GM12874 (cell line): ENCODE data around the gene C2orf92.

ENCODE experiments used
- TF ChIP-seq, protein P1 (sequence below): IDR thresholded peaks from 2 replicates; pipeline ENCODE4 v1.5.1; 2011; ENCODE audit warnings: low read depth, mild to moderate bottlenecking, control low read depth, low read length, moderate library complexity; ENCODE audit not compliant: insufficient read depth

The C2orf92 gene

GRCh38 chr2:97669448-97669847 is at the start of gene C2orf92:
Gene C2orf92, plus strand, starts transcription at chr2:97669713. Its CDS starts 76 bp downstream, at chr2:97669789.
- TF ChIP-seq, protein P1, sequence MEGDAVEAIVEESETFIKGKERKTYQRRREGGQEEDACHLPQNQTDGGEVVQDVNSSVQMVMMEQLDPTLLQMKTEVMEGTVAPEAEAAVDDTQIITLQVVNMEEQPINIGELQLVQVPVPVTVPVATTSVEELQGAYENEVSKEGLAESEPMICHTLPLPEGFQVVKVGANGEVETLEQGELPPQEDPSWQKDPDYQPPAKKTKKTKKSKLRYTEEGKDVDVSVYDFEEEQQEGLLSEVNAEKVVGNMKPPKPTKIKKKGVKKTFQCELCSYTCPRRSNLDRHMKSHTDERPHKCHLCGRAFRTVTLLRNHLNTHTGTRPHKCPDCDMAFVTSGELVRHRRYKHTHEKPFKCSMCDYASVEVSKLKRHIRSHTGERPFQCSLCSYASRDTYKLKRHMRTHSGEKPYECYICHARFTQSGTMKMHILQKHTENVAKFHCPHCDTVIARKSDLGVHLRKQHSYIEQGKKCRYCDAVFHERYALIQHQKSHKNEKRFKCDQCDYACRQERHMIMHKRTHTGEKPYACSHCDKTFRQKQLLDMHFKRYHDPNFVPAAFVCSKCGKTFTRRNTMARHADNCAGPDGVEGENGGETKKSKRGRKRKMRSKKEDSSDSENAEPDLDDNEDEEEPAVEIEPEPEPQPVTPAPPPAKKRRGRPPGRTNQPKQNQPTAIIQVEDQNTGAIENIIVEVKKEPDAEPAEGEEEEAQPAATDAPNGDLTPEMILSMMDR = no peak

DNA sequence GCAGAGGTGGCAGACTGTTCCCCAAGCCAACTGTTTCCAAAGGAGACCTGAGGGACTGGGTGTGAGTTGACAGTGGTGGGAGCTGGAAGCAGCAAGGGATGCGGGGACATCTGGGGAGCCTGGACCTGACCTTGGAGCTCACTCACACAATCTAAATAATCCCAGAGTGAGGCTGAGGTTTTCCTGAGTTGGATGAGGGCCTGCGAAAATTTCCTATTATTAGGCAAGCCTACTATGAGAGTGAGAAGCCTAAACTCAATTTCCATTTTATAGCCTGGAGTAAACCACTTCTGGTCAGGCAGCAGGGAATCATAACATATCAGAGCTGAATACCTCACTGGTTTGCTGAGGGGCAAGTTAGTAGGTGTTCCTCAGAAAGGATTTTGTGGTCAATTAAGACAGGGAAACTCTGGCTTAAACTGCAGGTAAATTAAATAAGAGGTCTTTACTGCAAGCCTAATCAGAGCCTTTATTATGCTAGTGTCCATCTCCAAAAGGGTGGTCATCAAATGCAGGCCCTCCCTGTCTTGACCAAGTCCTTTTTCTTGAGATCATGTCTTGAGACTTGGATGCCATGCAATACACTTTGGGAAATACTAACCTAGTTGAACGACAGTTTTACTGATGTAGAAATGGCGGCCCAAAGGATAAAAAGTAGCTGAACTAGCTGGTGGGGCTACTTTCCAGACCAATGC is 25.3 kb upstream of the C2orf92 start:
- TF ChIP-seq, protein P1 = no peak

DNA sequence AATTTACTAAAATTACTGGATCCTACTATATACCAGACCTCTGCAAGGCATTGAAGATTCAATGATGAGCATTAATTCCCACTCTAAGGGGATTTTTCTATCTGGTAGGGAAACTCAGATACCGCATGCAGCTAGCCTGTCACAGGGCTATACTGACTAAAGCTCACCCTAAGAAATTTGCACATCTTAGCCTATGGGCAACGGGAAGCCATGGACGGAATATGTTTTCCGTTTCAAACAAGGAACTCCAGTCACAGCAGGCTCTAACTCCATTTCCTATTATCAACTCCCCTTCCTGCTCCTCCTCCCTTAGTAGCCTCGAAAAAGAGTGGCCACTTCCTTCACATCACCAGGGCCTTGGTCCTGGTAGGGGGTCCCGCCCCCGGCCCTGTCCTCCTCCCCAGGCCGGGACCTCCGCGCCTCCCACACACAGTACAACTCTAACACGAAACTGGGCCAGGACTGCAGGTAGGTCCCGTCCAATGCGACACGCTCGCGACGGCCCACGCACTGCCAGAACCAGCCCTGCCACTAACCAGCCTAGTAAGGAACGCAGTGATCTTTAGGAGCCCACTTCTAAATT is 24.3 kb upstream of the C2orf92 start:
- TF ChIP-seq, protein P1 = no peak

DNA sequence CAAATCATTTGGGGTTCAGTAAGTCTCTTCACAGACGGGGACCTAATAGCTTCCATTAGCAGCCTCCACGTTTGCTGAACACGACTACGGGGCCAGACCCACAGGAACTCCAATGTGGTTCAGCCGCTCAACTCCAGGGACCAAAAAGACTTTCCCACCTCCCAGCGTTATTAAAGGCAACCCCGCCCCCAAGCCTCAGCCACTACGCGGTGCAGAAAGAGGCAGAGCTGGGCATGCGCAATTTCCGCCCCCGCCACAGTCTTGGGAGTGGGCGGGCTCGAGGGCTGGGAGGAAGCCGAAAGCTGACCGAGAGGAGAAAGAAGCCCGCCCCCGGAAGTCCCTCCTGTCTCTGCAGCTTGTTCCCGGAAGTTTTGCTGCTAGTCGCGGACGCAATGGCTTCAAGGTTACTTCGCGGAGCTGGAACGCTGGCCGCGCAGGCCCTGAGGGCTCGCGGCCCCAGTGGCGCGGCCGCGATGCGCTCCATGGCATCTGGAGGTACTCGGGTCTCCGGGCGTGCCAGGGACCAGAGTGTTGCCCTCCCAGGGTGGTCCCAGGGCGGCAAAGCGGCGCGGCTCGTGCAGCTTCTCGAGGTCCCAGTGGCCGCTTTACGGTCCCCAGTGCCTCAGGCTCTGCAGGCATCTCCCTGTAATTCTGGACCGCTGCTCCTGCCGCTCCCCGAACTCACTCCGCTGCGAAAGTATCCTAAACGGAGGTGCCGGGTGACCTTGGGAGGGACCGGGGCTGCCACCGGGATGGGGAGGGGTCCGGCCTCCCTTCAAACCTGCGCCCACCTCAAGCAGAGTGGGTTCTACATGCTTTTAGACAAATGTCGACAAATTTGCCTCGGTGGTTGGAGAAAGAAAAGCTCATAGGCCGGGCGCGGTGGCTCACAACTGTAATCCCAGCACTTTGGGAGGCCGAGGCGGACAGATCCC is 23.6 kb upstream of the C2orf92 start, which contains the start of gene COX5B:
COX5B (plus strand) TSS at position 368 of the 935 bp plus-strand sequence; CDS start at position 393, 25 bp downstream.
- TF ChIP-seq, protein P1 = no peak

GRCh38 chr2:97646977-97647376 is 22.5 kb upstream of the C2orf92 start:
- TF ChIP-seq, protein P1 = no peak

- TF ChIP-seq, protein P1 = no peak
Observed at GRCh38 chr2:97651114-97651513, 18.4 kb upstream of the C2orf92 start.

GRCh38 chr2:97653473-97653872 is 16.0 kb upstream of the C2orf92 start:
- TF ChIP-seq, protein P1 = no peak
